Astrocyte of the cerebellum (primary cell): ENCODE results near the gene ARHGAP10.

Experiments
- DNase-seq: peaks from one replicate; pipeline ENCODE4 v3.0.0-alpha.2; 2011; ENCODE audit warnings: low read depth
- H3K4me3 ChIP-seq: 2 replicates; pipeline ENCODE4 v1.5.1; 2011; ENCODE audit warnings: mild to moderate bottlenecking, low read depth, low read length, moderate library complexity
- in situ Hi-C: cut with HindIII; loops from 2 replicates; pipeline ENCODE4 v1.10.0; 2017; ENCODE audit warnings: low sequenced_read_pairs
- TF ChIP-seq, protein P1 (sequence below): IDR thresholded peaks from 2 replicates; pipeline ENCODE4 v1.5.1; 2012; ENCODE audit warnings: low read length, low read depth, moderate library complexity, mild to moderate bottlenecking; ENCODE audit errors: missing control alignments

Gene ARHGAP10

DNA sequence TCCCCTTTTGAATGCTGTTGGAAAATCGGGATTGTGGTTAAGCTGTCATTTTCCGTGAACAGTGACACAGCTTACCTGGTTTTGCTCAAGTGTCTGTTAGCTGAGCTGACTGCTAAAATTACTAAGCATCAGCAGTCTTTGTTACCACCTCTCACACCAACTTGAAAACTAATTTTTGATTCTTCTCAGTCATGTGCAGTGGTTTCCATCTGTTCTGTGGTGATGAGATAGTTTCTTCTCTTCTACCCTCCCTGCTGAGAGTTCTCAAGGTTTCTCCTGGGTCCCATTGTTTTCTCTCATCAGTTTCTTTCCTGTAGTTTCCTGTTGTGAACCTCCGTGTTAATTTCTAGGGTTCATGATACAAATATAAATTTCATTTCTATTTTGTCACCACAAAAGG is 225.6 kb downstream of the ARHGAP10 start:
- TF ChIP-seq, protein P1, sequence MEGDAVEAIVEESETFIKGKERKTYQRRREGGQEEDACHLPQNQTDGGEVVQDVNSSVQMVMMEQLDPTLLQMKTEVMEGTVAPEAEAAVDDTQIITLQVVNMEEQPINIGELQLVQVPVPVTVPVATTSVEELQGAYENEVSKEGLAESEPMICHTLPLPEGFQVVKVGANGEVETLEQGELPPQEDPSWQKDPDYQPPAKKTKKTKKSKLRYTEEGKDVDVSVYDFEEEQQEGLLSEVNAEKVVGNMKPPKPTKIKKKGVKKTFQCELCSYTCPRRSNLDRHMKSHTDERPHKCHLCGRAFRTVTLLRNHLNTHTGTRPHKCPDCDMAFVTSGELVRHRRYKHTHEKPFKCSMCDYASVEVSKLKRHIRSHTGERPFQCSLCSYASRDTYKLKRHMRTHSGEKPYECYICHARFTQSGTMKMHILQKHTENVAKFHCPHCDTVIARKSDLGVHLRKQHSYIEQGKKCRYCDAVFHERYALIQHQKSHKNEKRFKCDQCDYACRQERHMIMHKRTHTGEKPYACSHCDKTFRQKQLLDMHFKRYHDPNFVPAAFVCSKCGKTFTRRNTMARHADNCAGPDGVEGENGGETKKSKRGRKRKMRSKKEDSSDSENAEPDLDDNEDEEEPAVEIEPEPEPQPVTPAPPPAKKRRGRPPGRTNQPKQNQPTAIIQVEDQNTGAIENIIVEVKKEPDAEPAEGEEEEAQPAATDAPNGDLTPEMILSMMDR, result no peak
- no peak overlapping the region for H3K4me3 ChIP-seq
- in situ Hi-C loops, result no loop called here
- no peak for DNase-seq

- TF ChIP-seq, protein P1, result no peak
- in situ Hi-C loops, result no loop called here
- no peak for DNase-seq
- H3K4me3 ChIP-seq, result no peak overlapping the region
Observed at GRCh38 chr4:147958057-147958456, 226.2 kb downstream of the ARHGAP10 start.

- no peak overlapping the region for H3K4me3 ChIP-seq
- in situ Hi-C loops, result no loop called here
- TF ChIP-seq, protein P1, result no peak
- DNase-seq, result no peak
Observed at GRCh38 chr4:147958489-147959065, 226.7 kb downstream of the ARHGAP10 start.

DNA sequence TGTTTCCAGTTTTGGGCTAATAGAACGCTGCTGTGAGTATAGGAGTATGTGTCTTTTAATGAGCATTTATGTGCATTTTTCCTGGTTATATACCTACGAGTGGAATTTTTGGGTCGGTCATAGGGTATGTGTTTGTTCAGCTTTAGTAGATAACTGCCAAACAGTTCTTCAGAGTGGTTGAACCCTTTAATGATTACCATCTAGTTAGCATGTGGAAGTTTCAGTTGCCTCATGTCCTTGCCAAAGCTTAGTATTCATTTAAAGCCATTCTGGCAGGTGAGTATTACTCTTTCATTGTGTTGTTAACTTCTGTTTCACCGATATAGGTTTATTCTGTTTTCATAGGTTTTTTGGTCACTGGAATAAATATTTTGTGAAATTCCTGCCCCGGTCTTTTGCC is 229.1 kb downstream of the ARHGAP10 start:
- in situ Hi-C loops, result no loop called here
- TF ChIP-seq, protein P1, result no peak
- H3K4me3 ChIP-seq, result no peak overlapping the region

DNA sequence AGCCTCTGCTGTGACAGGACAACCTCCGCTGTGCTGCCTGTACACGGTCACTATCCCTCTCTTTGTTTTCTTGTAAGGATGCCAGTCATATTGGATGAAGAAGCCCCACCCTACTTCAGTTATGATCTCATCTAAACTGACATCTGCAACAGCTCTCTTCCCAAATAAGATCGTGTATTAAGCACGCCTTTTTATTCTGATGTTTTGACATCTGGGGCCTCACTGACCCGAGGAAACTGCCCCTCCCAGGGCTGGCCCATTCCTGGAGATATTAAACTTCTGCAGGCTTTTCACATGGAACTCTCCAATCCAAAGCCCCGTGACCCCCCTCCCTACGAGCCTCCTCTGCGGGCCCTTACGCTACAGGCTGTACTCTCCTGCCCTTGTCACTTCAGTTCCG is 232.0 kb downstream of the ARHGAP10 start:
- in situ Hi-C loops, result no loop called here
- TF ChIP-seq, protein P1, result no peak
- DNase-seq, result no peak
- H3K4me3 ChIP-seq, result no peak overlapping the region

More for the DNA sequence above, 229.1 kb downstream of the ARHGAP10 start:
- DNase-seq, result no peak

DNA sequence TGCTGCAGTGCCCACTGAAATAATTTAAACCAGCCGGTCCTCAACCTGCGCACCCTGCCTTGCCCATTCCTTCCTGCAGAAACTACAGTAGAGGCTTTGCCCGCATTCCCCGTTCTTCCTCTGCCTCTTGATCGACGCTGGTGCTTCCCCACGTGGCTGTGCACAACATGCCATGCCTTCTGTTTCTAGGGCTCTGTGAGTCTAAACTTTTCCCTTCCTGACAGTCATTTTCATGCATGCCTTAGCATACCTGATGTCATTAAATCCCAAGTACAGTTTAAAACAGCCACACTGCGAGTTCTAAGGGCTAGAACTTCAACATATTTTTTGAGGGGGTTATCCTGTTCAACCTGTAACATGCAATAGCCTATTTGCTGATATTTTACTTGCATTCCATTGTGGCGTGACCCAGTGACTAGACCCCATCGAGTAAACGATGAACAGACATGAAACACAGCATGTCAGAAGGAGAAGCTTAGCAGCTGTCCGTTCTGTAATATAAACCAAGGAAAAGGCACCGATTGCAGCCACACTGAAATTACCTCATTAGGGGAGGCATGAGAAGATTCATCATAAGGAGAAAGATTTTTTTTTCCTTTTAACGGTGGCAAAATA is 232.5 kb downstream of the ARHGAP10 start:
- no peak overlapping the region for H3K4me3 ChIP-seq
- TF ChIP-seq, protein P1, result no peak
- no peak for DNase-seq
- in situ Hi-C loops, result no loop called here
